Measurements from ENCODE around the gene KIF1B. TPM values are rescaled to one million over a fixed set of nuclear protein-coding genes. Genes with fewer than 3 reads are reported as not detected.

KIF1B gene
- total and polyA plus RNA-seq, 8 donors, result 4.0 to 82.2 (median 26.3) TPM

DNA sequence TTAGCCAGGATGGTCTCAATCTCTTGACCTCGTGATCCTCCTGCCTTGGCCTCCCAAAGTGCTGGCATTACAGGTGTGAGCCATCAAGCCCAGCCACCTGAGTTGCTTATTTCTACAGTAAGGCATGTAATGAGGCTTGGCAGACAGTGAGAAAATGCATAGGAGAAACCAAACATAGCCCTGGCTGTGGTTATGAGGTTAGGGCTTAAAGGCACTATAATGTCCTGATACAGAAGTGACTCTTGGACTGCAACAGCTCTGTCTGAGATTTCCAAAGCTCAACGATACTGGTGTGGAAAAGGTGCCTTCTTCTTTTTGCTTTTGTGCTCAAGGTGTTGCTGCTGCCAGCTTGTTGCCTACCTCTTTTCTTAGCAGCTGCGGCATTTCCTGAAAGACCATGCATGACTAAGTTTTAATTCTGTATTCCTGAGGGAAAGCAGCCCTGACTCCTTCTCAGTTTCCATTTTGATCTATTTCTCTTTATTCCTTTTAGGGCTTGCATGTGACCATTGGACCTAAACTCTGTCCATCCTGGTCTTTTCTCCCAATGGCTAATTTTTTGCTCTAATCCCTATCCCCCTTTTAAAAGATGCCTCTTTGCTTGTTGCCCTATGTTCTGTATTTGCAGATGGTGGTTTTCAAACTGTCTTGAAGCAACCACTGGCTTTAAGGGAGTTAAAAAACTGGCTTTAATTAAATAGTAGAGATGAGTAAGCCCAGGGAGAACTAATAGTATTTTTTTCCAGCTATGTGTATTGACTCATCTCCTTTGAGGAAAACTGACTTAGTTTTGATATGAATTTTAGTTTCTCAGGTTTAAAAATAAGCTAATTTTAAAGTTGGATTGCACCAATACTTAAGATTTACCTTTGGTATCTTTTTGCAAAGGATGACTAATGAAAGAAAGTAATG, 70.3 kb downstream of the KIF1B start:
- Histone ChIP-seq H3K27ac (no peak overlapping the region), H3K9me3 (no peaks in the 10 kb centered on the region), H3K4me1 (peaks cover 0 to 7% (median 2%) of the 10 kb centered on the region in 4 donors), H3K27me3 (no peaks in the 10 kb centered on the region), H3K4me3 (no peak overlapping the region), H3K36me3 (peaks cover 14 to 97% (median 87%) of the 10 kb centered on the region in 4 donors)
- no peak for TF ChIP-seq POLR2A (IDR thresholded peaks at IDR 0.05)
- TF ChIP-seq, protein P1, sequence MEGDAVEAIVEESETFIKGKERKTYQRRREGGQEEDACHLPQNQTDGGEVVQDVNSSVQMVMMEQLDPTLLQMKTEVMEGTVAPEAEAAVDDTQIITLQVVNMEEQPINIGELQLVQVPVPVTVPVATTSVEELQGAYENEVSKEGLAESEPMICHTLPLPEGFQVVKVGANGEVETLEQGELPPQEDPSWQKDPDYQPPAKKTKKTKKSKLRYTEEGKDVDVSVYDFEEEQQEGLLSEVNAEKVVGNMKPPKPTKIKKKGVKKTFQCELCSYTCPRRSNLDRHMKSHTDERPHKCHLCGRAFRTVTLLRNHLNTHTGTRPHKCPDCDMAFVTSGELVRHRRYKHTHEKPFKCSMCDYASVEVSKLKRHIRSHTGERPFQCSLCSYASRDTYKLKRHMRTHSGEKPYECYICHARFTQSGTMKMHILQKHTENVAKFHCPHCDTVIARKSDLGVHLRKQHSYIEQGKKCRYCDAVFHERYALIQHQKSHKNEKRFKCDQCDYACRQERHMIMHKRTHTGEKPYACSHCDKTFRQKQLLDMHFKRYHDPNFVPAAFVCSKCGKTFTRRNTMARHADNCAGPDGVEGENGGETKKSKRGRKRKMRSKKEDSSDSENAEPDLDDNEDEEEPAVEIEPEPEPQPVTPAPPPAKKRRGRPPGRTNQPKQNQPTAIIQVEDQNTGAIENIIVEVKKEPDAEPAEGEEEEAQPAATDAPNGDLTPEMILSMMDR (IDR thresholded peaks at IDR 0.05), result no peak
- TF ChIP-seq POLR2AphosphoS5 (IDR thresholded peaks at IDR 0.05), result no peak
- no peak for TF ChIP-seq EP300 (IDR thresholded peaks at IDR 0.05)
- no peak for DNase-seq
- 88 to 98% (median 90%) methylated on average over 3 of the region's 3 CpGs for WGBS, 5 donors
- intact Hi-C loops (cut with DNase I; ENCODE audit: low total_unique reads), result no loop called here

DNA sequence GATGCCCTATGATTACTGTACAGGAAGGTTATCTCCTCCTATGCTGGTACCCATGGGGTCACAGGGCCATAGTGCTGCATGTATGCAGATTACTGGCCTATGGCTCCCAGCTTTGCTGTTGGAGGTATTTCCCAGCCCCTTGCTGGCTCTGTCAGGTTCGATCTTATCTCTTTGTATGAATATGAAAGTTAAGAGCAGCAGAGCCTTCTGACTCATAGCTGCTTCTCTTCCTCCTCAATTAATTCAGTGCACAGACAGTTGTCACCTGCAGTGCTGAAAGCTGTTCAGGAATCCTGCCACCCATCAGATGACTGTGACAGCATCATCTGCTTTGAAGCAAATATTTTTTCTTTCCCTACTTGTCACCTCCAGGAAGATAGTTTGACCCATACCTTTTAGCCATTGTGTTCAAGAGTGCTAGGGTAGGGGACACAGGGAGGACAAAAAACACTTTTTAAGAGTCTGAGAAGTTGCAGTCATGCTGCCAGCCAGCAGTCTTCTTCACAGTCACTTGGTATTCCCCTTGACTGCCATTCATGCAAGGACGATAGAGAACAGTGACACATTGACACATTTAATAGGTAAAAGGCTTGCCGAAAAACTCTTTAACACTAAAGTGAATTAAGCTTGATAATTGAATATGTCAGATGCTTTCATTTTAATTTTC, 73.1 kb downstream of the KIF1B start:
- H3K4me1 ChIP-seq, result peaks cover 0 to 33% (median 8%) of the 10 kb centered on the region in 4 donors
- TF ChIP-seq POLR2AphosphoS5 (IDR thresholded peaks at IDR 0.05) (no peak), POLR2A (IDR thresholded peaks at IDR 0.05) (no peak), EP300 (IDR thresholded peaks at IDR 0.05) (no peak)
- TF ChIP-seq, protein P1 (IDR thresholded peaks at IDR 0.05), result no peak
- DNase-seq, result no peak
- H3K4me3 ChIP-seq, result no peak overlapping the region
- no peaks in the 10 kb centered on the region for H3K9me3 ChIP-seq
- H3K36me3 ChIP-seq, result peaks cover 14 to 76% (median 70%) of the 10 kb centered on the region in 4 donors
- intact Hi-C loops (cut with DNase I; ENCODE audit: low total_unique reads), result no loop called here
- H3K27me3 ChIP-seq, result no peaks in the 10 kb centered on the region
- no peak overlapping the region for H3K27ac ChIP-seq
- WGBS, 5 donors, result 76 to 92% (median 80%) methylated on average over 3 of the region's 3 CpGs

DNA sequence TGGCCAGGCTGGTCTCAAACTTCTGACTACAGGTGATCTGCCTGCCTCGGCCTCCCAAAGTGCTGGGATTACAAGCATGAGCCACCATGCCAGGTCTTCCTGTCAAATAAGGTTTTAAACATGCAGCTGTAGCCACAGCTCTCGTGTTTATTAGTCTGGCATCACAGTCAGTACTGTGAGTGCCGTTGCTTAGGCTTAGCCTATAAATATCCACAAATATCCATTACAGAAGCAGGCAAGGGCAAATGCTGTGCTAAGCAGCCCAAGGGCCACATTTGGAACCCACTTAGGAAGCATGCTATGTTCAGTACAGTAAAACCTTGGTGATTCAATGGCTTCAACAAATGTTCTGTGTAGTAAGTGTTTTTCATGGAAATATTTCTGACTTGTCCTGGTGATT, 75.9 kb downstream of the KIF1B start:
- intact Hi-C loops (cut with DNase I; ENCODE audit: low total_unique reads), result no loop called here
- TF ChIP-seq POLR2A (IDR thresholded peaks at IDR 0.05), result no peak
- peak; percentile 36 for TF ChIP-seq EP300 (IDR thresholded peaks at IDR 0.05)
- TF ChIP-seq POLR2AphosphoS5 (IDR thresholded peaks at IDR 0.05), result peak in 2 of 3 donors; percentile 36 to 92
- TF ChIP-seq, protein P1 (IDR thresholded peaks at IDR 0.05), result no peak
- H3K27ac ChIP-seq, result peak overlapping the region in 3 of 5 donors; percentile 38 to 80 (median 50)
- H3K4me3 ChIP-seq, result no peak overlapping the region
- H3K27me3 ChIP-seq, result no peaks in the 10 kb centered on the region
- H3K4me1 ChIP-seq, result peaks cover 0 to 33% (median 5%) of the 10 kb centered on the region in 4 donors
- peak in 1 of 2 donors; percentile 17 for DNase-seq
- 56 to 86% (median 77%) methylated on average over 3 of the region's 3 CpGs for WGBS, 5 donors
- peaks cover 13 to 78% (median 69%) of the 10 kb centered on the region in 4 donors for H3K36me3 ChIP-seq
- no peaks in the 10 kb centered on the region for H3K9me3 ChIP-seq

DNA sequence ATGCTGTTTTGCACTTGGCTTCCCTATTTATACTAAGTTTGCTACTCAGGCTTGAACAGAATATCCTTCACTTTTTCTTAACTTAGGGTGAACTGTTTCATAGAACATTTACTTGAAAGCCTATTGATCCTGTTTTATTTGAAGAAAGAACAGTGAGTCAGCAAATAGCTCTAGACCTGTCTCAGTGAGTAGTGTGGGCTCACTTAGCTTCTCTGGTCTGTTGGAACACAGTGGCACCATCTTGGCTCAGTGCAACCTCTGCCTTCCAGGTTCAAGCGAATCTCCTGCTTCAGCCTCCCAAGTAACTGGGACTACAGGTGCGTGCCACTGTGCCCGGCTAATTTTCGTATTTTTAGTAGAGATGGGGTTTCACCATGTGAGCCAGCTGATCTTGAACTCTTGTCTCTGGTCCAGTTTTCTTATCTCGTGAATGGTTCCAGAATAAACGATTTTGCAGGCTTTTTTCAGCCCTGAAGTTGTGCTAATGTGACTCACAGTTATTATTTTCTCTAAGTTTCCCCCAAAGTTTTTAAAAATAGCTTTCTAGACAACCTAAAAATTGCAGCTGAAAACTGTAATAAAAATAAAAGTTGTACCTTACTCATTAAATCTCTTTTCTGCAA, 76.8 kb downstream of the KIF1B start:
- H3K9me3 ChIP-seq, result no peaks in the 10 kb centered on the region
- no peaks in the 10 kb centered on the region for H3K27me3 ChIP-seq
- H3K4me3 ChIP-seq, result no peak overlapping the region
- no peak for TF ChIP-seq EP300 (IDR thresholded peaks at IDR 0.05)
- no peak for TF ChIP-seq POLR2A (IDR thresholded peaks at IDR 0.05)
- TF ChIP-seq, protein P1 (IDR thresholded peaks at IDR 0.05), result no peak
- no peak for TF ChIP-seq POLR2AphosphoS5 (IDR thresholded peaks at IDR 0.05)
- peak overlapping the region in 3 of 5 donors; percentile 30 to 80 (median 44) for H3K27ac ChIP-seq
- DNase-seq, result no peak
- intact Hi-C loops (cut with DNase I; ENCODE audit: low total_unique reads), result no loop called here
- H3K36me3 ChIP-seq, result peaks cover 12 to 82% (median 69%) of the 10 kb centered on the region in 4 donors
- peaks cover 0 to 33% (median 5%) of the 10 kb centered on the region in 4 donors for H3K4me1 ChIP-seq
- 75 to 84% (median 81%) methylated on average over 6 of the region's 6 CpGs for WGBS, 5 donors
